RPMI8226 (cell line): ENCODE measurements around the gene GTF3C4.
A peak's percentile ranks its signal among the peaks of the same experiment; 100 is the strongest.

Source experiments
- DNase-seq: peaks from one replicate; pipeline ENCODE4 v3.0.0-alpha.2; 2015

Gene GTF3C4

GRCh38 chr9:132733260-132733815 lies 63.1 kb downstream of the GTF3C4 start:
- no peak for DNase-seq

GRCh38 chr9:132739710-132740310 lies 69.5 kb downstream of the GTF3C4 start:
- DNase-seq, result no peak

- no peak for DNase-seq
Observed at GRCh38 chr9:132740526-132741309, 70.5 kb downstream of the GTF3C4 start.

GRCh38 chr9:132742821-132743311 lies 72.6 kb downstream of the GTF3C4 start:
- DNase-seq, result peak; percentile 33

GRCh38 chr9:132743931-132744479 lies 73.7 kb downstream of the GTF3C4 start:
- DNase-seq, result peak; percentile 33
